Subcutaneous adipose tissue (tissue), 4 donors: ENCODE results near the gene STAT4. TPM values are rescaled to one million over a fixed set of nuclear protein-coding genes. Genes with fewer than 3 reads are reported as not detected.

Experiments
- CTCF ChIP-seq: fragments of 450-650 bp; IDR thresholded peaks from one replicate; pipeline ENCODE4 v1.5.1; 2016; ENCODE audit warnings: low read depth, mild to moderate bottlenecking, control low read depth, antibody characterized with exemption, moderate library complexity
- total RNA-seq, 4 donors: library from RNA; depleted of rRNA; stranded (reverse); fragments of >200 nt; gene quantifications; one replicate each; pipeline ENCODE4 v1.1.0, GENCODE V29; 2016

STAT4 gene
- total RNA-seq, 4 donors from 2014 or later: 4.4 to 14.7 (median 6.7) TPM

DNA sequence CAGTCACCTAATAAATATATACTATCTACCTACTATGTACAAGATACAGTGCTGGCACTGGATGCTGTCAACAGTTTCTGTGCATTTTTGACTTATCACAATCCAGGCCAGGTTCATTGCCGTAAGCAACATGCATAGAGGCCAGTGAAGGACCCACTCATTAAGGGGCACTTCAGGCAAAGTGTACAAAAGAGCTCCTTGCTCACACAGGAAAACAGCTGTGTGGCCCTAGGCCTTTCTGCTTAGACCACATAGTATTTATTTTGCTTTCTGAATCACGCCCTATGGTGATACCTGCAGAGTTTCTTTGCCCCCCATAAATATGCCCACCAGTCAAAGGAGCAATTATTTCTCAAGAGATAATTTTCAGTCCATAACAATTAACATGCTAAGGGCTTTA is 39.6 kb upstream of the STAT4 start:
- no peak for TF ChIP-seq CTCF

GRCh38 chr2:191189112-191189635 is 38.4 kb upstream of the STAT4 start:
- no peak for TF ChIP-seq CTCF

GRCh38 chr2:191188550-191189093 is 37.8 kb upstream of the STAT4 start:
- TF ChIP-seq CTCF: no peak

DNA sequence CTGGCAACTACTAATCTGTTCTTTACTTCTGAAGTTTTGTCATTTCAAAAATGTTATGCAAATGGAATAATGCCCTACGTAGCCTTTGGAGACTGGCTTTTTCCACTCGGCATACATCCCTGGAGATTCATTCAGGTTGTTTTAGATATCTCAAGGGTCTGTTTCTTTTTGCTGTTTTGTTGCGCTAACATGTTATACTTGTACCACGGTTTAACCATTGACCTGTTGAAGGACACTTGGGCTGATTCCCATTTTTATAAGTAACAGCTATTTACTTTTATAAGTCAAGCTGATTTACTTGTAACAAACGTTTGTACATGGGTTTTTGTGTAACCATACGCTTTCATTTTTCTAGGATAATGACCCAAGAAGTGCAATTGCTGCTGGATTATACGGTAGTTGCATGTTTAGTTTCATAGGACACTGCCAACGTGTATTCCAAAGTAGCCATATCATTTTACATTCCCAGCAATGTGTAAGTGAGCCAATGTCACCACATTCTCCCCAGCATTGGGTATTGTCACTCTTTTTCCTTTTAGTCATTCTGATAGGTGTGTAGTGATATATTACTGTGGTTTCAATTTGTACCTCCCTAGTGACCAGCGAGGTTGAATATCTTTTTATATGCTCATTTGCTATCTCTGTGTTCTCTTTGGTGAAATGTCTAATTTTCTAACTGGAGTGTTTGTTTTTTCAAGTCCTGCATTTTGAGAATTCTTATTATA is 36.5 kb upstream of the STAT4 start:
- no peak for TF ChIP-seq CTCF

GRCh38 chr2:191184457-191184856 is 33.7 kb upstream of the STAT4 start:
- TF ChIP-seq CTCF: no peak

DNA sequence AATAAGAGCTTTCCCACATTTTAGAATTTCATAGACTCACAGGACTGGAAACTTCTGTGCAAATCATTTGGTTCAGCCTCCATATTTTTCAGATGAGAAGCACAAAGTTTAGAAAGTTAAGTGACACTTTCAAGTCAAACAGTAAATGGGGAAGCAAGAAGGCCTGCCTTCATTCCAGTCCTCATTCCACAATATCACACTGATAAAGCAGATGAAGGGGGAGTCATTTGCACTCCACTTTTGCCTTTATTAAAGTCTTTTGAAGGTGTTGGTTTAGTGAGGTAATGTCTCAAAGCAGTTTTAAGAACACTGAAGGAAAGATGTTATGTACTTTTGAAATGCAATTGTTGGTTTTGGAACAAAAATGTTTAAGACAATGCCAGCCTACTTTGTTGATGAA is 32.7 kb upstream of the STAT4 start:
- no peak for TF ChIP-seq CTCF

DNA sequence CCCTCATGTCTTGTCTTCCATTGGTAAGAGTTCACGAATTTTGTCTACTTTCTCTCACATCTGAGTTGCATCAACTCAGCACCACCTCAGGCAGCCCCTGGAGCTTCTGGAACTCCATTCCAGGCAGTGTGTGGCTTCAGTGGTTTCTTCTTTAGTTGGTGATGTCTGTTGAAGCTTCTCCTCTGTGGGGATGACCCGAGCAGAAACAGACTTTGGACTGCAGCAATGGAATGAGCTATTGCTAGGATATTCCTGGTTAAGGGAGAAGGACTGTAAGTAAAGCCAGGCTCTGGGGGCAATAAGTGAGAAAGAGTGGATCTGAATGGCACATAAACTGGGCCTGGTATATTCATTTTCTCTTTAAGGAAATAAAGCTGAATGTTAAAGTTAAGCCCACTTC is 32.3 kb upstream of the STAT4 start:
- TF ChIP-seq CTCF: no peak
